ENCODE data around the gene COL4A6. TPM values are rescaled to one million over a fixed set of nuclear protein-coding genes. Genes with fewer than 3 reads are reported as not detected.
"Not testable (repeated sequence)": the region's sequence is repeated elsewhere in the genome, so short reads cannot be mapped to it uniquely, and the experiment has no call there.

COL4A6 gene
- total RNA-seq, 1 experiment from 2014 or later, result 2.4 TPM

DNA sequence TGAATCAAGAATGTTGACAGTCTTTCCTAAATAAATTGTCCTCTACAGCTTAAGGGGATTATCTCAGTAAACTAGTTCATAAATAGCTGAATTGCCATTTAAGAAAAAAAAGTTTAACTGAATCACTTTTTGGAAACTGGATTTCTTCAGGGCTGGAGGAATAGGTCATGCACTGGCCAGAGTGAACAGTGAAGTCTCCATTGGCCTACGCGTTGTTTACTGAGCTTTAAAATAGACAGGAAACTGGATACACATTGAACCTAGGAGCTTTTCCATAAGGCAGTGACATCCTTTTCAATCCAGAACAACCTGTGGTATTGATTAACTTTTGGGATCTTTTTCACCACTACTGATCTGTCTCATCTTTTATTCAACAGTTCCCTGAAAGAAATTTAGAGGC lies 58.0 kb downstream of the COL4A6 start:
- no peaks in the 10 kb centered on the region for H3K9me3 ChIP-seq (ENCODE audit: control insufficient read depth in 1 of 2, insufficient read depth in 1 of 2, low read depth in 1 of 2, low read length in 2 of 2)
- ChIA-PET RAD21 (ENCODE audit: low non-redundant PET in 1 of 2, low total read pairs in 2 of 2, uncharacterized antibody in 2 of 2, unreplicated experiment in 2 of 2) (no interaction called here), POLR2A (no interaction called here), CTCF (no interaction called here)
- DNase-seq (ENCODE audit: low read depth, low spot score), result no peak
- TF ChIP-seq SIN3A (IDR thresholded peaks at IDR 0.05; ENCODE audit: low read depth), result no peak
- no peak for TF ChIP-seq SRF (IDR thresholded peaks at IDR 0.05; ENCODE audit: low read depth)
- no peak for TF ChIP-seq FOSL1 (IDR thresholded peaks at IDR 0.05; ENCODE audit: low read depth)
- no peak for TF ChIP-seq EZH2 (IDR thresholded peaks at IDR 0.05)
- TF ChIP-seq EGR1 (IDR thresholded peaks at IDR 0.05; ENCODE audit: low read depth), result no peak
- no peak for TF ChIP-seq POLR2AphosphoS5 (IDR thresholded peaks at IDR 0.05; ENCODE audit: low read depth, low read length)
- TF ChIP-seq, protein P1, sequence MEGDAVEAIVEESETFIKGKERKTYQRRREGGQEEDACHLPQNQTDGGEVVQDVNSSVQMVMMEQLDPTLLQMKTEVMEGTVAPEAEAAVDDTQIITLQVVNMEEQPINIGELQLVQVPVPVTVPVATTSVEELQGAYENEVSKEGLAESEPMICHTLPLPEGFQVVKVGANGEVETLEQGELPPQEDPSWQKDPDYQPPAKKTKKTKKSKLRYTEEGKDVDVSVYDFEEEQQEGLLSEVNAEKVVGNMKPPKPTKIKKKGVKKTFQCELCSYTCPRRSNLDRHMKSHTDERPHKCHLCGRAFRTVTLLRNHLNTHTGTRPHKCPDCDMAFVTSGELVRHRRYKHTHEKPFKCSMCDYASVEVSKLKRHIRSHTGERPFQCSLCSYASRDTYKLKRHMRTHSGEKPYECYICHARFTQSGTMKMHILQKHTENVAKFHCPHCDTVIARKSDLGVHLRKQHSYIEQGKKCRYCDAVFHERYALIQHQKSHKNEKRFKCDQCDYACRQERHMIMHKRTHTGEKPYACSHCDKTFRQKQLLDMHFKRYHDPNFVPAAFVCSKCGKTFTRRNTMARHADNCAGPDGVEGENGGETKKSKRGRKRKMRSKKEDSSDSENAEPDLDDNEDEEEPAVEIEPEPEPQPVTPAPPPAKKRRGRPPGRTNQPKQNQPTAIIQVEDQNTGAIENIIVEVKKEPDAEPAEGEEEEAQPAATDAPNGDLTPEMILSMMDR (IDR thresholded peaks at IDR 0.05 in 2 of 3, conservative IDR thresholded peaks at IDR 0.05 in 1 of 3; ENCODE audit: borderline replicate concordance in 1 of 3, insufficient read depth in 1 of 3, low read depth in 2 of 3, low read length in 2 of 3), result no peak
- no peak for TF ChIP-seq RAD21 (IDR thresholded peaks at IDR 0.05; ENCODE audit: low read depth)
- no peaks in the 10 kb centered on the region for H3K79me2 ChIP-seq (ENCODE audit: insufficient read depth, low read length)
- intact Hi-C loops (cut with micrococcal nuclease), result no loop called here
- H3K4me1 ChIP-seq (ENCODE audit: control insufficient read depth in 1 of 2, insufficient read depth in 2 of 2, low read length in 2 of 2), result no peaks in the 10 kb centered on the region
- H4K20me1 ChIP-seq (ENCODE audit: insufficient read depth), result no peaks in the 10 kb centered on the region
- BruUV-seq (replicated peaks), result no TSS peak
- H3K9me2 ChIP-seq (ENCODE audit: insufficient read depth), result no peaks in the 10 kb centered on the region
- no peak overlapping the region for H2AFZ ChIP-seq (ENCODE audit: low read depth, low read length, poor library complexity, severe bottlenecking)
- H3K27ac ChIP-seq (ENCODE audit: low read depth, low read length), result no peak overlapping the region
- no peaks in the 10 kb centered on the region for H3K36me3 ChIP-seq (ENCODE audit: control insufficient read depth in 1 of 2, insufficient read depth in 2 of 2, low read length in 2 of 2)
- no peak for ATAC-seq
- H3K4me2 ChIP-seq (ENCODE audit: low read length), result no peak overlapping the region
- no peak overlapping the region for H3K4me3 ChIP-seq (replicated peaks in 1 of 2; ENCODE audit: low read depth in 1 of 2, low read length in 2 of 2)
- no peak overlapping the region for H3K9ac ChIP-seq (ENCODE audit: low read length)
- no peaks in the 10 kb centered on the region for H3K27me3 ChIP-seq (ENCODE audit: insufficient read depth, low read length)

DNA sequence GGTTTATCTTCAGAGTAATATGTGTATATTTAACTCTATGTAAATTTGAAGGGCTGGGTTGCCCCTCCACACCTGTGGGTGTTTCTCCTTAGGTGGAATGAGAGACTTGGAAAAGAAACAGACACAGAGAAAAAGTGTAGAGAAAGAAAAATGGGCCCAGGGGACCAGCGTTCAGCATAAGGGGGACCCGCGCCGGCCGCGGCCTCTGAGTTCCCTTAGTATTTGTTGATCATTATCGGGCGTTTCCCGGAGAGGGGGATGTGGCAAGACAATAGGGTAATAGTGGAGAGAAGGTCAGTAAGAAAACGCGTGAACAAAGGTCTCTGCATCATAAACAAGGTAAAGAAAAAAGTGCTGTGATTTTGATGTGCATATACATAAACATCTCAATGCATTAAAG lies 61.4 kb downstream of the COL4A6 start:
- H3K79me2 ChIP-seq (ENCODE audit: insufficient read depth, low read length); POLR2A ChIA-PET; H3K36me3 ChIP-seq (ENCODE audit: control insufficient read depth in 1 of 2, insufficient read depth in 2 of 2, low read length in 2 of 2); H2AFZ ChIP-seq (ENCODE audit: low read depth, low read length, poor library complexity, severe bottlenecking); intact Hi-C loops (cut with micrococcal nuclease); H3K4me1 ChIP-seq (ENCODE audit: control insufficient read depth in 1 of 2, insufficient read depth in 2 of 2, low read length in 2 of 2); H3K9ac ChIP-seq (ENCODE audit: low read length); H3K9me2 ChIP-seq (ENCODE audit: insufficient read depth); H3K4me3 ChIP-seq (replicated peaks in 1 of 2; ENCODE audit: low read depth in 1 of 2, low read length in 2 of 2); H3K27ac ChIP-seq (ENCODE audit: low read depth, low read length); ATAC-seq; DNase-seq (ENCODE audit: low read depth, low spot score); H3K4me2 ChIP-seq (ENCODE audit: low read length); RAD21 ChIA-PET (ENCODE audit: low non-redundant PET in 1 of 2, low total read pairs in 2 of 2, uncharacterized antibody in 2 of 2, unreplicated experiment in 2 of 2); H4K20me1 ChIP-seq (ENCODE audit: insufficient read depth); CTCF ChIA-PET; H3K27me3 ChIP-seq (ENCODE audit: insufficient read depth, low read length); BruUV-seq (replicated peaks); H3K9me3 ChIP-seq (ENCODE audit: control insufficient read depth in 1 of 2, insufficient read depth in 1 of 2, low read depth in 1 of 2, low read length in 2 of 2): not testable (repeated sequence)

DNA sequence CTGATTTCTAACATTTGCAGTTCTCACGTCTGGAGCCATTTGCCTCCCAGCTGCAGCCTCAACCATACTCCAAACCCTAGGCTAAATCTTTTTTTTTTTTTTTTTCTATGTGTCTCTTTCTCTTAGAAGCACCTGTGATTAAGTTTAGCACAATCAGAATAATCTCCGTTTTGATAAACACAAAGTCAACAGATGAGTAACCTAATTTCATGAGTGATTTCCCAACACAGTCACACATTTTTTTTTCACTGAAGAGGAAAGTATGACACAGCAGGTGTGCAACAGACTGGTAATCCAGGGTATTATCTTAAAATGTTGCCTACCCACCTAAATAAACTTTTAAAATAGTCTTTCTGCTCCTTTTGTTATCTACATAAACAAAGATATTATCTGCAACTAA lies 62.6 kb downstream of the COL4A6 start:
- H3K27me3 ChIP-seq (ENCODE audit: insufficient read depth, low read length); ATAC-seq; H3K36me3 ChIP-seq (ENCODE audit: control insufficient read depth in 1 of 2, insufficient read depth in 2 of 2, low read length in 2 of 2); H3K4me2 ChIP-seq (ENCODE audit: low read length); H3K4me1 ChIP-seq (ENCODE audit: control insufficient read depth in 1 of 2, insufficient read depth in 2 of 2, low read length in 2 of 2); POLR2A ChIA-PET; H3K4me3 ChIP-seq (replicated peaks in 1 of 2; ENCODE audit: low read depth in 1 of 2, low read length in 2 of 2); H3K9ac ChIP-seq (ENCODE audit: low read length); intact Hi-C loops (cut with micrococcal nuclease); H3K79me2 ChIP-seq (ENCODE audit: insufficient read depth, low read length); H3K9me3 ChIP-seq (ENCODE audit: control insufficient read depth in 1 of 2, insufficient read depth in 1 of 2, low read depth in 1 of 2, low read length in 2 of 2); H2AFZ ChIP-seq (ENCODE audit: low read depth, low read length, poor library complexity, severe bottlenecking); DNase-seq (ENCODE audit: low read depth, low spot score); H3K9me2 ChIP-seq (ENCODE audit: insufficient read depth); BruUV-seq (replicated peaks); RAD21 ChIA-PET (ENCODE audit: low non-redundant PET in 1 of 2, low total read pairs in 2 of 2, uncharacterized antibody in 2 of 2, unreplicated experiment in 2 of 2); H4K20me1 ChIP-seq (ENCODE audit: insufficient read depth); CTCF ChIA-PET; H3K27ac ChIP-seq (ENCODE audit: low read depth, low read length): not testable (repeated sequence)
